Measurements from ENCODE around the gene ITIH5. TPM values are rescaled to one million over a fixed set of nuclear protein-coding genes. Genes with fewer than 3 reads are reported as not detected.

Gene ITIH5
- total and polyA plus RNA-seq, 2 donors (not counting 1 experiment from before 2014, with no cell fraction given), result not detected

- no peaks in the 10 kb centered on the region for H3K9me3 ChIP-seq (ENCODE audit: control extremely low read depth in 1 of 3, control insufficient read depth in 2 of 3, insufficient read depth in 1 of 3, low read length in 2 of 3)
- no peaks in the 10 kb centered on the region for H3K4me1 ChIP-seq (ENCODE audit: control insufficient read depth in 2 of 2, insufficient read depth in 2 of 2, low read length in 2 of 2)
- no peaks in the 10 kb centered on the region for H3K4me1 Mint-ChIP-seq
- no CpG with 5 or more reads among the region's 4 CpGs for WGBS (ENCODE audit: insufficient coverage)
- H2AFZ ChIP-seq (ENCODE audit: insufficient read depth, low read depth, low read length, poor library complexity, severe bottlenecking), result no peak overlapping the region
- no peaks in the 10 kb centered on the region for H4K20me1 ChIP-seq (ENCODE audit: control insufficient read depth, insufficient read depth, low read length, poor library complexity, severe bottlenecking)
- no peak for TF ChIP-seq EZH2 (IDR thresholded peaks at IDR 0.05; ENCODE audit: borderline replicate concordance, insufficient read depth, low read depth, low read length, poor library complexity, severe bottlenecking)
- TF ChIP-seq CTCF (IDR thresholded peaks at IDR 0.05), result no peak
- no peaks in the 10 kb centered on the region for H3K27me3 ChIP-seq (replicated peaks in 1 of 4; ENCODE audit: control extremely low read depth in 1 of 4, control insufficient read depth in 3 of 4, insufficient read depth in 4 of 4, low read length in 3 of 4)
- no peaks in the 10 kb centered on the region for H3K36me3 ChIP-seq (replicated peaks in 1 of 2; ENCODE audit: control extremely low read depth in 1 of 2, control insufficient read depth in 1 of 2, extremely low read depth in 1 of 2, insufficient read depth in 2 of 2, low read length in 1 of 2)
- intact Hi-C loops (cut with micrococcal nuclease), result no loop called here
- POLR2A ChIA-PET, result no interaction called here
- H3K4me2 ChIP-seq (replicated peaks; ENCODE audit: low read depth, low read length, poor library complexity, severe bottlenecking), result no peak overlapping the region
- no peak overlapping the region for H3K27ac Mint-ChIP-seq
- ATAC-seq (ENCODE audit: low read depth), result no peak
- H3K27me3 Mint-ChIP-seq, result peaks cover 5% of the 10 kb centered on the region
- H3K9me3 Mint-ChIP-seq (ENCODE audit: insufficient read depth), result no peaks in the 10 kb centered on the region
- no peak overlapping the region for H3K9ac ChIP-seq (ENCODE audit: low read length)
- no peak overlapping the region for H3K4me3 Mint-ChIP-seq
- CTCF ChIA-PET, result no interaction called here
- no peak overlapping the region for H3K4me3 ChIP-seq (ENCODE audit: control extremely low read depth in 1 of 5, extremely low read depth in 1 of 5, insufficient read depth in 1 of 5, low read depth in 2 of 5, low read length in 4 of 5)
- H3K79me2 ChIP-seq (ENCODE audit: control insufficient read depth, insufficient read depth, low read length), result no peaks in the 10 kb centered on the region
- DNase-seq, result no peak
- no peak overlapping the region for H3K27ac ChIP-seq (ENCODE audit: low read length in 2 of 2)
Measured at GRCh38 chr10:7567911-7568620, 98.7 kb downstream of the ITIH5 start.

GRCh38 chr10:7566891-7567290, 99.9 kb downstream of the ITIH5 start:
- no peak overlapping the region for H3K27ac Mint-ChIP-seq
- CTCF ChIA-PET, result no interaction called here
- H3K9me3 Mint-ChIP-seq (ENCODE audit: insufficient read depth), result no peaks in the 10 kb centered on the region
- H3K4me1 ChIP-seq (ENCODE audit: control insufficient read depth in 2 of 2, insufficient read depth in 2 of 2, low read length in 2 of 2), result no peaks in the 10 kb centered on the region
- H3K4me3 Mint-ChIP-seq, result no peak overlapping the region
- no peaks in the 10 kb centered on the region for H3K9me3 ChIP-seq (ENCODE audit: control extremely low read depth in 1 of 3, control insufficient read depth in 2 of 3, insufficient read depth in 1 of 3, low read length in 2 of 3)
- no peaks in the 10 kb centered on the region for H3K79me2 ChIP-seq (ENCODE audit: control insufficient read depth, insufficient read depth, low read length)
- 100% methylated on average over 2 of the region's 5 CpGs for WGBS (ENCODE audit: insufficient coverage)
- no peak overlapping the region for H3K9ac ChIP-seq (ENCODE audit: low read length)
- H3K27me3 ChIP-seq (replicated peaks in 1 of 4; ENCODE audit: control extremely low read depth in 1 of 4, control insufficient read depth in 3 of 4, insufficient read depth in 4 of 4, low read length in 3 of 4), result no peaks in the 10 kb centered on the region
- TF ChIP-seq EZH2 (IDR thresholded peaks at IDR 0.05; ENCODE audit: borderline replicate concordance, insufficient read depth, low read depth, low read length, poor library complexity, severe bottlenecking) (no peak), CTCF (IDR thresholded peaks at IDR 0.05) (no peak)
- H3K4me1 Mint-ChIP-seq, result no peaks in the 10 kb centered on the region
- intact Hi-C loops (cut with micrococcal nuclease), result no loop called here
- H3K27ac ChIP-seq (ENCODE audit: low read length in 2 of 2), result no peak overlapping the region
- peaks cover 3% of the 10 kb centered on the region for H3K27me3 Mint-ChIP-seq
- no peak overlapping the region for H2AFZ ChIP-seq (ENCODE audit: insufficient read depth, low read depth, low read length, poor library complexity, severe bottlenecking)
- H3K4me3 ChIP-seq (ENCODE audit: control extremely low read depth in 1 of 5, extremely low read depth in 1 of 5, insufficient read depth in 1 of 5, low read depth in 2 of 5, low read length in 4 of 5), result no peak overlapping the region
- no peak for DNase-seq
- no peak for ATAC-seq (ENCODE audit: low read depth)
- H4K20me1 ChIP-seq (ENCODE audit: control insufficient read depth, insufficient read depth, low read length, poor library complexity, severe bottlenecking), result no peaks in the 10 kb centered on the region
- POLR2A ChIA-PET, result no interaction called here
- H3K36me3 ChIP-seq (replicated peaks in 1 of 2; ENCODE audit: control extremely low read depth in 1 of 2, control insufficient read depth in 1 of 2, extremely low read depth in 1 of 2, insufficient read depth in 2 of 2, low read length in 1 of 2), result no peaks in the 10 kb centered on the region
- no peak overlapping the region for H3K4me2 ChIP-seq (replicated peaks; ENCODE audit: low read depth, low read length, poor library complexity, severe bottlenecking)
